GM19035 (cell line): ENCODE data around the gene EYA4.

Source experiments
- ATAC-seq: cut with Tn5 transposase; IDR thresholded peaks from one replicate; pipeline ENCODE4 v1.9.1; 2021; ENCODE audit not compliant: unreplicated experiment

The EYA4 gene

GRCh38 chr6:133242637-133243585, 1.8 kb downstream of the EYA4 start:
- ATAC-seq, result no peak

GRCh38 chr6:133243723-133244305, 2.7 kb downstream of the EYA4 start:
- no peak for ATAC-seq

GRCh38 chr6:133244519-133244918, 3.4 kb downstream of the EYA4 start:
- no peak for ATAC-seq

- ATAC-seq, result no peak
Observed at GRCh38 chr6:133245007-133245406, 3.9 kb downstream of the EYA4 start.

- ATAC-seq, result no peak
Observed at GRCh38 chr6:133245422-133245903, 4.3 kb downstream of the EYA4 start.

- no peak for ATAC-seq
Observed at GRCh38 chr6:133247581-133247980, 6.4 kb downstream of the EYA4 start.

- no peak for ATAC-seq
Observed at GRCh38 chr6:133248241-133249001, 7.3 kb downstream of the EYA4 start.

GRCh38 chr6:133251688-133252087, 10.5 kb downstream of the EYA4 start:
- no peak for ATAC-seq

GRCh38 chr6:133254552-133255228, 13.5 kb downstream of the EYA4 start:
- ATAC-seq, result peak; percentile 45

GRCh38 chr6:133257545-133258105, 16.5 kb downstream of the EYA4 start:
- no peak for ATAC-seq

GRCh38 chr6:133259561-133259960, 18.4 kb downstream of the EYA4 start:
- ATAC-seq, result no peak

- ATAC-seq, result no peak
Observed at GRCh38 chr6:133262804-133263203, 21.6 kb downstream of the EYA4 start.

- ATAC-seq, result no peak
Observed at GRCh38 chr6:133265066-133265465, 23.9 kb downstream of the EYA4 start.

- no peak for ATAC-seq
Observed at GRCh38 chr6:133266186-133266585, 25.0 kb downstream of the EYA4 start.

GRCh38 chr6:133268621-133269020, 27.5 kb downstream of the EYA4 start:
- no peak for ATAC-seq

GRCh38 chr6:133274813-133275212, 33.7 kb downstream of the EYA4 start:
- no peak for ATAC-seq

GRCh38 chr6:133275213-133275612, 34.1 kb downstream of the EYA4 start:
- ATAC-seq, result no peak

- ATAC-seq, result no peak
Observed at GRCh38 chr6:133277228-133277899, 36.2 kb downstream of the EYA4 start.

GRCh38 chr6:133277900-133278545, 36.9 kb downstream of the EYA4 start:
- no peak for ATAC-seq

GRCh38 chr6:133286765-133287164, 45.6 kb downstream of the EYA4 start:
- no peak for ATAC-seq
